H1 (cell line): ENCODE data around the gene IGSF9B. TPM values are rescaled to one million over a fixed set of nuclear protein-coding genes. Genes with fewer than 3 reads are reported as not detected.

ENCODE experiments used
- CTCF ChIA-PET: fragments of 300-600 bp; sonication (Branson Sonifier 250); formaldehyde crosslinking; loops from one replicate; lab custom pipeline; 2021; ENCODE audit not compliant: partially characterized antibody; lab: Charles Lee
- POLR2A ChIA-PET: fragments of 300-600 bp; sonication (Branson Sonifier 250); formaldehyde crosslinking; loops from one replicate; lab custom pipeline; 2021; ENCODE audit warnings: inconsistent platforms; ENCODE audit not compliant: partially characterized antibody; lab: Charles Lee
- DNase-seq, 2 experiments: peaks; one replicate each; pipeline versions ENCODE4 v3.0.0 to v3.0.0-alpha.2; 2010 to 2022; ENCODE audit warnings: low spot score in 2 of 2, low read depth in 1 of 2, mixed read lengths in 1 of 2
- FAIRE-seq: peaks from 2 replicates; lab custom pipeline; 2011; peaks lifted over from hg19 to GRCh38; lab: Jason Lieb, UNC
- H2AFZ ChIP-seq: 2 replicates; pipeline ENCODE4 v1.8.1; 2012; ENCODE audit warnings: low read length, inconsistent platforms
- H2AK5ac ChIP-seq: 2 replicates; pipeline ENCODE4 v1.6.1; 2013; ENCODE audit warnings: low read depth, low read length
- H2BK120ac ChIP-seq: replicated peaks from 2 replicates; pipeline ENCODE3; 2013; ENCODE audit warnings: low read depth, low read length, inconsistent platforms
- H2BK12ac ChIP-seq: 2 replicates; pipeline ENCODE4 v1.6.1; 2013; ENCODE audit warnings: low read depth, low read length
- H2BK15ac ChIP-seq: 2 replicates; pipeline ENCODE4 v1.6.1; 2013; ENCODE audit warnings: low read length
- H2BK20ac ChIP-seq: 2 replicates; pipeline ENCODE4 v1.6.1; 2013; ENCODE audit warnings: low read length
- H2BK5ac ChIP-seq: 2 replicates; pipeline ENCODE4 v1.6.1; 2013; ENCODE audit warnings: low read depth, low read length
- H3K14ac ChIP-seq: 2 replicates; pipeline ENCODE4 v1.6.1; 2013; ENCODE audit warnings: inconsistent platforms; ENCODE audit not compliant: insufficient read length
- H3K18ac ChIP-seq: 2 replicates; pipeline ENCODE4 v1.6.1; 2013; ENCODE audit warnings: low read length; ENCODE audit errors: extremely low read depth
- H3K23ac ChIP-seq: 2 replicates; pipeline ENCODE4 v1.6.1; 2013; ENCODE audit warnings: inconsistent platforms; ENCODE audit not compliant: insufficient read length
- H3K23me2 ChIP-seq: 2 replicates; pipeline ENCODE4 v1.6.1; 2013; ENCODE audit warnings: low read depth, low read length
- H3K27ac ChIP-seq: 2 replicates; pipeline ENCODE4 v1.6.1; 2011; ENCODE audit warnings: low read depth, low read length, inconsistent platforms
- H3K27me3 ChIP-seq, 4 experiments: replicated peaks in 1 of 4; 1 replicate in 1 of 4; 2 replicates in 3 of 4; pipeline versions ENCODE4 v1.6.1 to v1.8.1; 2011 to 2013; ENCODE audit warnings: low read length in 3 of 4, mild to moderate bottlenecking in 3 of 4, inconsistent platforms in 2 of 4, mixed read lengths in 2 of 4, moderate library complexity in 1 of 4; ENCODE audit not compliant: control insufficient read depth in 3 of 4, insufficient read depth in 3 of 4; ENCODE audit errors: extremely low read depth in 1 of 4
- H3K36me3 ChIP-seq, 4 experiments: 2 replicates each; pipeline versions ENCODE4 v1.6.1 to v1.8.1; 2011 to 2013; ENCODE audit warnings: mild to moderate bottlenecking in 4 of 4, low read length in 3 of 4, moderate library complexity in 2 of 4, control low read depth in 1 of 4, inconsistent platforms in 1 of 4; ENCODE audit not compliant: insufficient read depth in 4 of 4, control insufficient read depth in 2 of 4
- H3K4ac ChIP-seq: replicated peaks from 2 replicates; pipeline ENCODE3; 2013; ENCODE audit warnings: low read length, low read depth, mixed read lengths, inconsistent platforms; ENCODE audit not compliant: insufficient read length
- H3K4me1 ChIP-seq, 4 experiments: replicated peaks in 1 of 4; 1 replicate in 1 of 4; 2 replicates in 3 of 4; pipeline versions ENCODE4 v1.6.1 to v1.8.1; 2011 to 2013; ENCODE audit warnings: low read length in 3 of 4, inconsistent platforms in 2 of 4, mixed read lengths in 1 of 4; ENCODE audit not compliant: insufficient read depth in 4 of 4, control insufficient read depth in 3 of 4
- H3K4me2 ChIP-seq, 2 experiments: 2 replicates each; pipeline versions ENCODE4 v1.6.1 to v1.8.1; 2011 to 2013; ENCODE audit warnings: low read depth in 2 of 2, low read length in 2 of 2, control low read depth in 1 of 2, inconsistent platforms in 1 of 2, mild to moderate bottlenecking in 1 of 2; ENCODE audit not compliant: insufficient read depth in 1 of 2
- H3K4me3 ChIP-seq, 4 experiments: fragments of 200-600, 300-600 bp in 1 of 4; sonication (generic), shearing (Covaris generic), sonication (Bioruptor Twin) in 1 of 4; 2 replicates each; pipeline versions ENCODE4 v1.5.1 to v1.8.1; 2011 to 2016; ENCODE audit warnings: low read length in 4 of 4, low read depth in 3 of 4, control low read depth in 2 of 4, inconsistent platforms in 2 of 4, mild to moderate bottlenecking in 2 of 4, mixed read lengths in 1 of 4, moderate library complexity in 1 of 4; ENCODE audit not compliant: insufficient read depth in 2 of 4; ENCODE audit errors: extremely low read depth in 1 of 4
- H3K56ac ChIP-seq: replicated peaks from 2 replicates; pipeline ENCODE3; 2013; ENCODE audit warnings: low read depth, mild to moderate bottlenecking, mixed read lengths, low read length, inconsistent platforms; ENCODE audit not compliant: insufficient read length
- H3K79me1 ChIP-seq: 2 replicates; pipeline ENCODE4 v1.6.1; 2013; ENCODE audit warnings: low read depth, low read length, control low read depth
- H3K79me2 ChIP-seq, 2 experiments: 2 replicates each; pipeline versions ENCODE4 v1.6.1 to v1.8.1; 2012 to 2013; ENCODE audit warnings: low read length in 2 of 2, mild to moderate bottlenecking in 2 of 2, inconsistent platforms in 1 of 2; ENCODE audit not compliant: insufficient read depth in 2 of 2, control insufficient read depth in 1 of 2
- H3K9ac ChIP-seq, 4 experiments: replicated peaks in 1 of 4; 1 replicate in 1 of 4; 2 replicates in 3 of 4; pipeline versions ENCODE4 v1.6.1 to v1.8.1; 2011 to 2013; ENCODE audit warnings: low read depth in 3 of 4, low read length in 3 of 4, control low read depth in 2 of 4, mild to moderate bottlenecking in 2 of 4, moderate library complexity in 2 of 4, inconsistent platforms in 1 of 4; ENCODE audit errors: extremely low read depth in 1 of 4
- H3K9me3 ChIP-seq, 2 experiments: 2 replicates each; pipeline versions ENCODE4 v1.6.1 to v1.8.1; 2012 to 2013; ENCODE audit warnings: mild to moderate bottlenecking in 2 of 2, moderate library complexity in 2 of 2, control low read depth in 1 of 2, inconsistent platforms in 1 of 2, low read depth in 1 of 2, low read length in 1 of 2, mixed read lengths in 1 of 2; ENCODE audit not compliant: insufficient read depth in 2 of 2
- H4K20me1 ChIP-seq, 2 experiments: replicated peaks in 1 of 2; 2 replicates each; pipeline versions ENCODE3 to v1.8.1; 2011 to 2013; ENCODE audit warnings: inconsistent platforms in 2 of 2, low read length in 2 of 2, mild to moderate bottlenecking in 1 of 2; ENCODE audit not compliant: insufficient read depth in 2 of 2, control insufficient read depth in 1 of 2
- H4K5ac ChIP-seq: 2 replicates; pipeline ENCODE4 v1.6.1; 2013; ENCODE audit warnings: low read length, low read depth, mixed read lengths, inconsistent platforms; ENCODE audit not compliant: insufficient read length
- H4K8ac ChIP-seq: 2 replicates; pipeline ENCODE4 v1.8.0; 2013; ENCODE audit warnings: mild to moderate bottlenecking, moderate library complexity, low read length, inconsistent platforms; ENCODE audit not compliant: insufficient read depth; ENCODE audit errors: extremely low read depth
- H4K91ac ChIP-seq: replicated peaks from 2 replicates; pipeline ENCODE3; 2013; ENCODE audit warnings: low read length, mixed read lengths, inconsistent platforms; ENCODE audit not compliant: insufficient read length
- CEBPB ChIP-seq: IDR thresholded peaks from 2 replicates; pipeline ENCODE4 v1.6.1; 2012; ENCODE audit warnings: low read depth, low read length
- CHD1 ChIP-seq: IDR thresholded peaks from 2 replicates; pipeline ENCODE4 v1.6.1; 2012; ENCODE audit warnings: low read depth, low read length, improper control_type of control experiment
- EP300 ChIP-seq, 2 experiments: IDR thresholded peaks; 1 replicate in 1 of 2; 2 replicates in 1 of 2; pipeline ENCODE4 v1.6.1; 2011 to 2012; ENCODE audit warnings: low read depth in 2 of 2, low read length in 2 of 2, mild to moderate bottlenecking in 2 of 2, borderline replicate concordance in 1 of 2, inconsistent platforms in 1 of 2, moderate library complexity in 1 of 2
- KDM4A ChIP-seq: IDR thresholded peaks from one replicate; pipeline ENCODE4 v1.7.1; 2012; ENCODE audit warnings: low read depth, mild to moderate bottlenecking, moderate library complexity, low read length, inconsistent platforms; ENCODE audit not compliant: severe bottlenecking
- RBBP5 ChIP-seq: IDR thresholded peaks from 2 replicates; pipeline ENCODE4 v1.7.1; 2012; ENCODE audit warnings: low read depth, mild to moderate bottlenecking, inconsistent platforms, low read length, moderate library complexity, borderline replicate concordance
- SIRT6 ChIP-seq: IDR thresholded peaks from one replicate; pipeline ENCODE4 v1.7.1; 2012; ENCODE audit warnings: low read length, inconsistent platforms
- WGBS, 2 experiments: shearing (Covaris generic) in 1 of 2; methylation state at CpG; one replicate each; pipeline versions ENCODE4 v1.1.6 to v1.1.7; 2013 to 2015; ENCODE audit warnings: low lambda C conversion rate in 2 of 2, mixed read lengths in 2 of 2, inconsistent platforms in 1 of 2, low coverage in 1 of 2, missing lambda C conversion rate in 1 of 2; ENCODE audit not compliant: insufficient replicate concordance in 2 of 2, insufficient coverage in 1 of 2, insufficient read length in 1 of 2; ENCODE audit errors: extremely low coverage in 1 of 2, missing lambda C conversion rate in 1 of 2; 5-methylcytosine and 5-hydroxymethylcytosine counted together
- polyA plus RNA-seq, 7 experiments: library from polyadenylated mRNA; depleted of rRNA in 3 of 7; stranded (reverse) in 5 of 7; unstranded in 2 of 7; fragments of >200 nt in 5 of 7; fragments of 200-250 nt in 2 of 7; gene quantifications; 1 replicate in 5 of 7; 2 replicates in 1 of 7; 4 replicates in 1 of 7; pipeline versions ENCODE4 v1.2.1 to v1.2.3, GENCODE V29; 2011 to 2013; ENCODE audit warnings: missing spikeins in 2 of 7, mixed read lengths in 2 of 7
- total RNA-seq: library from RNA; stranded (reverse); fragmentation: NEBNext Ultra II Directional; extraction: Animal tissue kit (Norgen Biotek cat#: 25700); gene quantifications from 2 replicates; pipeline ENCODE4 v1.2.1, GENCODE V29; 2021

The IGSF9B gene
- total and polyA plus RNA-seq, 2 of the 8 experiments (the other 6 are each of a cell fraction or from before 2014, with no cell fraction given), result 16.5 to 49.2 TPM

GRCh38 chr11:133978794-133979193 is 22.0 kb upstream of the IGSF9B start:
- no peak overlapping the region for H3K27ac ChIP-seq
- no peaks in the 10 kb centered on the region; a peak in 1 of 7 replicates for H3K4me1 ChIP-seq
- H4K5ac ChIP-seq, result no peak overlapping the region
- CTCF ChIA-PET, result interaction anchor here (0.9 to 1.0 kb wide), 3 partner anchors 11 to 37 kb away, joined by 3 read pairs; no protein-coding TSS in a partner anchor
- 90% methylated on average over 2 of the region's 2 CpGs; no CpG with 5 or more reads in 1 of the 2 experiments for WGBS, 2 experiments
- H3K79me2 ChIP-seq, result no peaks in the 10 kb centered on the region
- H4K8ac ChIP-seq, result no peak overlapping the region
- no peak overlapping the region for H2BK20ac ChIP-seq
- no peak overlapping the region for H3K56ac ChIP-seq
- H3K23me2 ChIP-seq, result no peaks in the 10 kb centered on the region
- no peak overlapping the region for H4K91ac ChIP-seq
- H4K20me1 ChIP-seq, result no peaks in the 10 kb centered on the region
- no peaks in the 10 kb centered on the region for H3K79me1 ChIP-seq
- no peak overlapping the region for H2BK5ac ChIP-seq
- no peak overlapping the region for H2AK5ac ChIP-seq
- no peak for TF ChIP-seq CEBPB
- no peak for TF ChIP-seq CHD1
- no peak for TF ChIP-seq RBBP5
- no peak for TF ChIP-seq KDM4A
- no peak for TF ChIP-seq SIRT6
- no peak for TF ChIP-seq EP300 (IDR thresholded peaks at IDR 0.05; ENCODE audit: borderline replicate concordance in 1 of 2, low read depth in 2 of 2, low read length in 2 of 2)
- no peaks in the 10 kb centered on the region for H3K36me3 ChIP-seq
- H3K14ac ChIP-seq, result no peak overlapping the region
- H2AFZ ChIP-seq, result no peak overlapping the region
- H3K4me3 ChIP-seq, result no peak overlapping the region
- H3K23ac ChIP-seq, result no peak overlapping the region
- no peak overlapping the region for H3K4ac ChIP-seq
- no peak overlapping the region for H3K18ac ChIP-seq
- no peak for DNase-seq
- no peak for FAIRE-seq
- H2BK15ac ChIP-seq, result no peak overlapping the region
- no peak overlapping the region for H2BK12ac ChIP-seq
- H3K9ac ChIP-seq, result no peak overlapping the region
- no peak overlapping the region for H2BK120ac ChIP-seq
- no peaks in the 10 kb centered on the region for H3K9me3 ChIP-seq
- POLR2A ChIA-PET, result no interaction called here
- H3K27me3 ChIP-seq, result peaks cover 0 to 2% (median under 1%) of the 10 kb centered on the region in 4 experiments; a peak in 1 of 7 replicates
- no peak overlapping the region for H3K4me2 ChIP-seq
